Liver (tissue), 9 donors: Measurements from ENCODE around the gene SPRED1. TPM values are rescaled to one million over a fixed set of nuclear protein-coding genes. Genes with fewer than 3 reads are reported as not detected.

Experiments
- DNase-seq: peaks from one replicate; pipeline ENCODE4 v3.0.0-alpha.2; 2017; ENCODE audit warnings: low spot score
- H3K27ac ChIP-seq, 2 donors: one replicate each; pipeline ENCODE4 v1.7.0; 2013; ENCODE audit warnings: inconsistent platforms in 2 of 2, low read length in 2 of 2, control low read depth in 1 of 2, low read depth in 1 of 2, mild to moderate bottlenecking in 1 of 2
- H3K27me3 ChIP-seq, 4 donors: one replicate each; pipeline versions ENCODE4 v1.6.1 to v1.7.0; 2013; ENCODE audit warnings: low read length in 3 of 4, inconsistent platforms in 1 of 4, mild to moderate bottlenecking in 1 of 4, moderate library complexity in 1 of 4; ENCODE audit not compliant: control insufficient read depth in 4 of 4, insufficient read depth in 4 of 4
- H3K36me3 ChIP-seq, 4 donors: one replicate each; pipeline versions ENCODE4 v1.6.1 to v1.7.0; 2013; ENCODE audit warnings: low read length in 3 of 4, mild to moderate bottlenecking in 3 of 4, low read depth in 1 of 4, moderate library complexity in 1 of 4; ENCODE audit not compliant: control insufficient read depth in 4 of 4, insufficient read depth in 3 of 4
- H3K4me1 ChIP-seq, 4 donors: one replicate each; pipeline versions ENCODE4 v1.6.1 to v1.7.0; 2013; ENCODE audit warnings: low read length in 3 of 4, mild to moderate bottlenecking in 3 of 4, moderate library complexity in 1 of 4; ENCODE audit not compliant: control insufficient read depth in 4 of 4, insufficient read depth in 4 of 4
- H3K4me3 ChIP-seq, 3 donors: one replicate each; pipeline versions ENCODE4 v1.6.1 to v1.7.0; 2013; ENCODE audit warnings: low read length in 3 of 3, control low read depth in 1 of 3, low read depth in 1 of 3, mild to moderate bottlenecking in 1 of 3
- H3K9ac ChIP-seq, 2 donors: one replicate each; pipeline ENCODE4 v1.7.0; 2013; ENCODE audit warnings: low read length in 2 of 2, mild to moderate bottlenecking in 2 of 2, moderate library complexity in 2 of 2, control low read depth in 1 of 2, low read depth in 1 of 2
- H3K9me3 ChIP-seq, 4 donors: one replicate each; pipeline versions ENCODE4 v1.6.1 to v1.7.0; 2013; ENCODE audit warnings: low read length in 3 of 4; ENCODE audit not compliant: control insufficient read depth in 4 of 4
- EGR1 ChIP-seq, 2 donors: IDR thresholded peaks; 2 replicates each; pipeline ENCODE4 v1.6.1; 2016 to 2018; ENCODE audit warnings: antibody characterized with exemption in 2 of 2, low read depth in 2 of 2
- FOXA1 ChIP-seq: IDR thresholded peaks from 2 replicates; pipeline ENCODE4 v1.6.1; 2016; ENCODE audit warnings: antibody characterized with exemption
- FOXA2 ChIP-seq: IDR thresholded peaks from 2 replicates; pipeline ENCODE4 v1.6.1; 2016; ENCODE audit warnings: antibody characterized with exemption
- GABPA ChIP-seq, 2 donors: IDR thresholded peaks in 1 of 2; conservative IDR thresholded peaks in 1 of 2; 2 replicates each; pipeline ENCODE4 v1.6.1; 2016; ENCODE audit warnings: antibody characterized with exemption in 2 of 2, mild to moderate bottlenecking in 1 of 2, moderate library complexity in 1 of 2
- HNF4A ChIP-seq, 2 donors: conservative IDR thresholded peaks; 2 replicates each; pipeline ENCODE4 v1.6.1; 2016; ENCODE audit warnings: antibody characterized with exemption in 2 of 2, mild to moderate bottlenecking in 2 of 2
- JUND ChIP-seq, 2 donors: IDR thresholded peaks; 2 replicates each; pipeline ENCODE4 v1.6.1; 2016; ENCODE audit warnings: antibody characterized with exemption in 2 of 2
- NR2F2 ChIP-seq: IDR thresholded peaks from 2 replicates; pipeline ENCODE4 v1.6.1; 2016; ENCODE audit warnings: antibody characterized with exemption
- RAD21 ChIP-seq, 2 donors: IDR thresholded peaks; 2 replicates each; pipeline ENCODE4 v1.6.1; 2016; ENCODE audit warnings: antibody characterized with exemption in 2 of 2, mild to moderate bottlenecking in 2 of 2
- RXRA ChIP-seq, 2 donors: IDR thresholded peaks; 2 replicates each; pipeline ENCODE4 v1.6.1; 2017 to 2018; ENCODE audit warnings: antibody characterized with exemption in 2 of 2, mild to moderate bottlenecking in 1 of 2
- SP1 ChIP-seq: IDR thresholded peaks from 2 replicates; pipeline ENCODE4 v1.6.1; 2018; ENCODE audit warnings: antibody characterized with exemption, mild to moderate bottlenecking
- TAF1 ChIP-seq: conservative IDR thresholded peaks from 2 replicates; pipeline ENCODE4 v1.6.1; 2016; ENCODE audit warnings: antibody characterized with exemption, mild to moderate bottlenecking
- YY1 ChIP-seq: IDR thresholded peaks from 2 replicates; pipeline ENCODE4 v1.6.1; 2016; ENCODE audit warnings: antibody characterized with exemption, mild to moderate bottlenecking
- WGBS: extraction: QIAGEN DNeasy Blood & Tissue Kit; methylation state at CpG from one replicate; pipeline ENCODE4 v1.1.7; 2013; 5-methylcytosine and 5-hydroxymethylcytosine counted together
- polyA plus RNA-seq, 2 donors: library from polyadenylated mRNA; stranded (reverse) in 1 of 2; unstranded in 1 of 2; fragments of 200-250 nt in 1 of 2; fragments of >200 nt in 1 of 2; fragmentation: Nextera tagmentation in 1 of 2; extraction: Ambion mirVana in 1 of 2; gene quantifications; one replicate each; pipeline versions ENCODE4 v1.2.1 to v1.2.3, GENCODE V29; 2013 to 2015
- total RNA-seq, 2 donors: library from RNA; depleted of rRNA; stranded (reverse); fragments of >200 nt; gene quantifications; one replicate each; pipeline ENCODE4 v1.2.3, GENCODE V29; 2014
- TF ChIP-seq, protein P1 (sequence below): IDR thresholded peaks from 2 replicates; pipeline ENCODE4 v1.6.1; 2016; ENCODE audit warnings: antibody characterized with exemption
- TF ChIP-seq, protein P2 (sequence below): IDR thresholded peaks from 2 replicates; pipeline ENCODE4 v1.6.1; 2016; ENCODE audit warnings: antibody characterized with exemption, mild to moderate bottlenecking
- TF ChIP-seq, protein P3 (sequence below): IDR thresholded peaks from 2 replicates; pipeline ENCODE4 v1.6.1; 2016; ENCODE audit warnings: antibody characterized with exemption
- TF ChIP-seq, protein P4 (sequence below): fragments of 150-350 bp; IDR thresholded peaks from 2 replicates; pipeline ENCODE4 v1.5.1; 2017; ENCODE audit warnings: improper control_type of control experiment, low read depth, low read length; ENCODE audit not compliant: missing input control
- TF ChIP-seq, protein P5 (sequence below): IDR thresholded peaks from 2 replicates; pipeline ENCODE4 v1.6.1; 2016; ENCODE audit warnings: antibody characterized with exemption
- donor health status: healthy.
- donor health status: healthy.
- donor health status: healthy.
- donor health status: healthy.
- donor health status: healthy.

The SPRED1 gene
- total and polyA plus RNA-seq, 4 donors = 1.2 to 7.7 (median 4.4) TPM

DNA sequence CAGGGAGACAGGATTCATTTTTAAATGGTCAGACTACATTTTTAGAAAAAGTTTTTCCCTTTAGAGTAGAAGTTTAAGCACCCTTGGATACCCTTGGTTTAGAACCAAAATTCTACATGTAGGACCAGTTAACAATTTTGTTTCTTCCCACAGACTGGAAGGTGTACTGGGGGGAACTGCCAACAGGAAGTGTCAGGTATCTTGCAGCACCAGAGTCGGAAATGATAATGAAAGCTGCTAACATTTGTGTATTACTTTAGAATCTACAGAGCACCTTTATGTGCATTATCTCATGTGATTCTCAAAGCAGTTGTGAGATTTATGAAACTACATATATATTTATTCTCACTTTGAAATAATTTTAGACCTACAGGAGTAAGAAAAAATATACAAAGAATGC lies 21.5 kb downstream of the SPRED1 start:
- TF ChIP-seq FOXA1 (no peak), RXRA (IDR thresholded peaks at IDR 0.05) (no peak), JUND (IDR thresholded peaks at IDR 0.05) (no peak), RAD21 (IDR thresholded peaks at IDR 0.05) (no peak), HNF4A (conservative IDR thresholded peaks at IDR 0.05) (no peak), YY1 (no peak), FOXA2 (no peak), NR2F2 (no peak), SP1 (no peak), GABPA (IDR thresholded peaks at IDR 0.05 in 1 of 2, conservative IDR thresholded peaks at IDR 0.05 in 1 of 2) (no peak), EGR1 (IDR thresholded peaks at IDR 0.05; ENCODE audit: low read depth in 2 of 2) (no peak)
- TF ChIP-seq, protein P1, sequence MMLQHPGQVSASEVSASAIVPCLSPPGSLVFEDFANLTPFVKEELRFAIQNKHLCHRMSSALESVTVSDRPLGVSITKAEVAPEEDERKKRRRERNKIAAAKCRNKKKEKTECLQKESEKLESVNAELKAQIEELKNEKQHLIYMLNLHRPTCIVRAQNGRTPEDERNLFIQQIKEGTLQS = no peak
- TF ChIP-seq, protein P2, sequence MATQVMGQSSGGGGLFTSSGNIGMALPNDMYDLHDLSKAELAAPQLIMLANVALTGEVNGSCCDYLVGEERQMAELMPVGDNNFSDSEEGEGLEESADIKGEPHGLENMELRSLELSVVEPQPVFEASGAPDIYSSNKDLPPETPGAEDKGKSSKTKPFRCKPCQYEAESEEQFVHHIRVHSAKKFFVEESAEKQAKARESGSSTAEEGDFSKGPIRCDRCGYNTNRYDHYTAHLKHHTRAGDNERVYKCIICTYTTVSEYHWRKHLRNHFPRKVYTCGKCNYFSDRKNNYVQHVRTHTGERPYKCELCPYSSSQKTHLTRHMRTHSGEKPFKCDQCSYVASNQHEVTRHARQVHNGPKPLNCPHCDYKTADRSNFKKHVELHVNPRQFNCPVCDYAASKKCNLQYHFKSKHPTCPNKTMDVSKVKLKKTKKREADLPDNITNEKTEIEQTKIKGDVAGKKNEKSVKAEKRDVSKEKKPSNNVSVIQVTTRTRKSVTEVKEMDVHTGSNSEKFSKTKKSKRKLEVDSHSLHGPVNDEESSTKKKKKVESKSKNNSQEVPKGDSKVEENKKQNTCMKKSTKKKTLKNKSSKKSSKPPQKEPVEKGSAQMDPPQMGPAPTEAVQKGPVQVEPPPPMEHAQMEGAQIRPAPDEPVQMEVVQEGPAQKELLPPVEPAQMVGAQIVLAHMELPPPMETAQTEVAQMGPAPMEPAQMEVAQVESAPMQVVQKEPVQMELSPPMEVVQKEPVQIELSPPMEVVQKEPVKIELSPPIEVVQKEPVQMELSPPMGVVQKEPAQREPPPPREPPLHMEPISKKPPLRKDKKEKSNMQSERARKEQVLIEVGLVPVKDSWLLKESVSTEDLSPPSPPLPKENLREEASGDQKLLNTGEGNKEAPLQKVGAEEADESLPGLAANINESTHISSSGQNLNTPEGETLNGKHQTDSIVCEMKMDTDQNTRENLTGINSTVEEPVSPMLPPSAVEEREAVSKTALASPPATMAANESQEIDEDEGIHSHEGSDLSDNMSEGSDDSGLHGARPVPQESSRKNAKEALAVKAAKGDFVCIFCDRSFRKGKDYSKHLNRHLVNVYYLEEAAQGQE = no peak
- TF ChIP-seq, protein P3, sequence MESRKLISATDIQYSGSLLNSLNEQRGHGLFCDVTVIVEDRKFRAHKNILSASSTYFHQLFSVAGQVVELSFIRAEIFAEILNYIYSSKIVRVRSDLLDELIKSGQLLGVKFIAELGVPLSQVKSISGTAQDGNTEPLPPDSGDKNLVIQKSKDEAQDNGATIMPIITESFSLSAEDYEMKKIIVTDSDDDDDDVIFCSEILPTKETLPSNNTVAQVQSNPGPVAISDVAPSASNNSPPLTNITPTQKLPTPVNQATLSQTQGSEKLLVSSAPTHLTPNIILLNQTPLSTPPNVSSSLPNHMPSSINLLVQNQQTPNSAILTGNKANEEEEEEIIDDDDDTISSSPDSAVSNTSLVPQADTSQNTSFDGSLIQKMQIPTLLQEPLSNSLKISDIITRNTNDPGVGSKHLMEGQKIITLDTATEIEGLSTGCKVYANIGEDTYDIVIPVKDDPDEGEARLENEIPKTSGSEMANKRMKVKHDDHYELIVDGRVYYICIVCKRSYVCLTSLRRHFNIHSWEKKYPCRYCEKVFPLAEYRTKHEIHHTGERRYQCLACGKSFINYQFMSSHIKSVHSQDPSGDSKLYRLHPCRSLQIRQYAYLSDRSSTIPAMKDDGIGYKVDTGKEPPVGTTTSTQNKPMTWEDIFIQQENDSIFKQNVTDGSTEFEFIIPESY = no peak
- TF ChIP-seq, protein P4, sequence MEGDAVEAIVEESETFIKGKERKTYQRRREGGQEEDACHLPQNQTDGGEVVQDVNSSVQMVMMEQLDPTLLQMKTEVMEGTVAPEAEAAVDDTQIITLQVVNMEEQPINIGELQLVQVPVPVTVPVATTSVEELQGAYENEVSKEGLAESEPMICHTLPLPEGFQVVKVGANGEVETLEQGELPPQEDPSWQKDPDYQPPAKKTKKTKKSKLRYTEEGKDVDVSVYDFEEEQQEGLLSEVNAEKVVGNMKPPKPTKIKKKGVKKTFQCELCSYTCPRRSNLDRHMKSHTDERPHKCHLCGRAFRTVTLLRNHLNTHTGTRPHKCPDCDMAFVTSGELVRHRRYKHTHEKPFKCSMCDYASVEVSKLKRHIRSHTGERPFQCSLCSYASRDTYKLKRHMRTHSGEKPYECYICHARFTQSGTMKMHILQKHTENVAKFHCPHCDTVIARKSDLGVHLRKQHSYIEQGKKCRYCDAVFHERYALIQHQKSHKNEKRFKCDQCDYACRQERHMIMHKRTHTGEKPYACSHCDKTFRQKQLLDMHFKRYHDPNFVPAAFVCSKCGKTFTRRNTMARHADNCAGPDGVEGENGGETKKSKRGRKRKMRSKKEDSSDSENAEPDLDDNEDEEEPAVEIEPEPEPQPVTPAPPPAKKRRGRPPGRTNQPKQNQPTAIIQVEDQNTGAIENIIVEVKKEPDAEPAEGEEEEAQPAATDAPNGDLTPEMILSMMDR = no peak
- TF ChIP-seq, protein P5, sequence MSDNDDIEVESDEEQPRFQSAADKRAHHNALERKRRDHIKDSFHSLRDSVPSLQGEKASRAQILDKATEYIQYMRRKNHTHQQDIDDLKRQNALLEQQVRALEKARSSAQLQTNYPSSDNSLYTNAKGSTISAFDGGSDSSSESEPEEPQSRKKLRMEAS = no peak
- Histone ChIP-seq H3K27ac (no peak overlapping the region), H3K27me3 (no peaks in the 10 kb centered on the region), H3K4me1 (no peaks in the 10 kb centered on the region), H3K9ac (no peak overlapping the region), H3K36me3 (no peaks in the 10 kb centered on the region), H3K9me3 (no peaks in the 10 kb centered on the region), H3K4me3 (no peak overlapping the region)
- 58% methylated on average over 1 of the region's 1 CpG for WGBS
- no peak for DNase-seq

DNA sequence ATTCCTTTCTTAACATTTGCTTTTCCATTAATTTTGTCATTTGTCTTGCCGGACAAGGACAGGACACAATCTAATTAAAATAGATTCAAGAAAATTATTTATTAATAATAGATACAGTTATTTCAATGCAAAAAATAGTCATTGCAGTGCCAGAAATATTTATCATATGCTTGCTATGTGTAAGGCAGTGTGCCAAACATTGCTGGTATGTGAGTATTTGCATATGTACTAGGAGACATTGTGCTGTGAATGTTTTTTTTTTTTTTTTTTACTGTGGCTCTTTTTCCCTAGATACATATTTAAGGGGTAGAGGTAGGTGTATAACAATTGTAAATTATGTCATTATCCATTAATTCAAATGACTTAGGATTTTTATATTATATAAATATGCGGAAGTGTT lies 23.3 kb downstream of the SPRED1 start:
- no peak overlapping the region for H3K4me3 ChIP-seq
- H3K9ac ChIP-seq = no peak overlapping the region
- 48% methylated on average over 2 of the region's 2 CpGs for WGBS
- no peaks in the 10 kb centered on the region for H3K9me3 ChIP-seq
- no peaks in the 10 kb centered on the region for H3K36me3 ChIP-seq
- H3K27me3 ChIP-seq = no peaks in the 10 kb centered on the region
- no peak overlapping the region for H3K27ac ChIP-seq
- H3K4me1 ChIP-seq = no peaks in the 10 kb centered on the region
- no peak for DNase-seq
- TF ChIP-seq, protein P1 = no peak
- TF ChIP-seq JUND (IDR thresholded peaks at IDR 0.05) (no peak), RAD21 (IDR thresholded peaks at IDR 0.05) (no peak), RXRA (IDR thresholded peaks at IDR 0.05) (no peak), NR2F2 (no peak), TAF1 (no peak), HNF4A (conservative IDR thresholded peaks at IDR 0.05) (no peak), EGR1 (IDR thresholded peaks at IDR 0.05; ENCODE audit: low read depth in 2 of 2) (no peak), SP1 (no peak)
- TF ChIP-seq, protein P5 = no peak
- TF ChIP-seq, protein P3 = no peak
- TF ChIP-seq, protein P2 = no peak
